Panc1 (cell line): ENCODE data around the gene PKM. TPM values are rescaled to one million over a fixed set of nuclear protein-coding genes. Genes with fewer than 3 reads are reported as not detected.

ENCODE experiments used
- ATAC-seq: fragments of 200-7000 bp; cut with Tn5 transposase; 2 replicates; pipeline ENCODE4 v1.9.1; 2020; ENCODE audit warnings: mild to moderate bottlenecking, moderate library complexity
- BruUV-seq: library from RNA; stranded (reverse); fragments of 400-500 nt; replicated peaks from 2 replicates; lab custom pipeline; 2021; lab: Mats Ljungman, UMichigan
- CTCF ChIA-PET: fragments of 300-600 bp; sonication (Branson Sonifier 250); formaldehyde crosslinking; loops from one replicate; lab custom pipeline; 2022; ENCODE audit warnings: antibody characterized with exemption; lab: Charles Lee
- POLR2A ChIA-PET: fragments of 300-600 bp; sonication (Branson Sonifier 250); formaldehyde crosslinking; loops from one replicate; lab custom pipeline; 2022; ENCODE audit warnings: antibody characterized with exemption; lab: Charles Lee
- DNase-seq: peaks from one replicate; pipeline ENCODE4 v3.0.0-alpha.2; 2010; ENCODE audit warnings: low read depth, low spot score
- H3K27ac ChIP-seq: 2 replicates; pipeline ENCODE4 v1.5.1; 2011; ENCODE audit warnings: mild to moderate bottlenecking, low read length, inconsistent platforms
- H3K27me3 ChIP-seq: fragments of 200-500 bp; sonication (Bioruptor generic); 2 replicates; pipeline ENCODE4 v1.6.0; 2014; ENCODE audit warnings: low read length, inconsistent platforms; ENCODE audit not compliant: control insufficient read depth, insufficient read depth
- H3K36me3 ChIP-seq: fragments of 200-500 bp; sonication (Bioruptor generic); 2 replicates; pipeline ENCODE4 v1.5.1; 2014; ENCODE audit warnings: inconsistent platforms, mild to moderate bottlenecking, low read length, moderate library complexity; ENCODE audit not compliant: control insufficient read depth, insufficient read depth
- H3K4me1 ChIP-seq: 2 replicates; pipeline ENCODE4 v1.5.1; 2011; ENCODE audit warnings: inconsistent platforms, mild to moderate bottlenecking, low read length, moderate library complexity; ENCODE audit not compliant: control insufficient read depth, insufficient read depth
- H3K4me3 ChIP-seq, 2 experiments: 2 replicates each; pipeline ENCODE4 v1.5.1; 2011 to 2012; ENCODE audit warnings: low read depth in 2 of 2, low read length in 2 of 2, mild to moderate bottlenecking in 2 of 2, inconsistent platforms in 1 of 2, moderate library complexity in 1 of 2
- H3K9me3 ChIP-seq: fragments of 200-500 bp; sonication (Bioruptor generic); 2 replicates; pipeline ENCODE4 v1.5.1; 2014; ENCODE audit warnings: low read depth, mild to moderate bottlenecking, inconsistent platforms, low read length, moderate library complexity; ENCODE audit not compliant: control insufficient read depth, insufficient read depth
- POLR2AphosphoS5 ChIP-seq: IDR thresholded peaks from 2 replicates; pipeline ENCODE4 v1.6.1; 2012; ENCODE audit warnings: mild to moderate bottlenecking, low read depth, low read length, moderate library complexity
- SIN3A ChIP-seq: IDR thresholded peaks from 2 replicates; pipeline ENCODE4 v1.6.1; 2012; ENCODE audit warnings: low read depth, mild to moderate bottlenecking, low read length, moderate library complexity, borderline replicate concordance; ENCODE audit not compliant: insufficient read depth
- TCF7L2 ChIP-seq: IDR thresholded peaks from 2 replicates; pipeline ENCODE4 v1.6.1; 2011; ENCODE audit warnings: mild to moderate bottlenecking, low read depth, low read length, inconsistent platforms
- in situ Hi-C: cut with HindIII; loops from 2 replicates; pipeline ENCODE4 v1.10.0; 2016; ENCODE audit warnings: low sequenced_read_pairs, low pct_unique_long_range_greater_than_20kb
- intact Hi-C: fragments of 100-400 bp; cut with micrococcal nuclease; formaldehyde crosslinking; loops from one replicate; pipeline ENCODE4 v1.10.0; 2022; ENCODE audit not compliant: unreplicated experiment
- total RNA-seq: library from RNA; stranded (reverse); gene quantifications from one replicate; pipeline ENCODE4 v1.2.1, GENCODE V29; 2021; ENCODE audit not compliant: unreplicated experiment
- TF ChIP-seq, protein P1 (sequence below): fragments of 450-650 bp; IDR thresholded peaks from 2 replicates; pipeline ENCODE4 v1.5.1; 2017; ENCODE audit warnings: mild to moderate bottlenecking
- TF ChIP-seq, protein P2 (sequence below), 2 experiments: IDR thresholded peaks; 2 replicates each; pipeline ENCODE4 v1.6.1; 2011 to 2012; ENCODE audit warnings: low read depth in 2 of 2, control low read depth in 1 of 2, low read length in 1 of 2, mild to moderate bottlenecking in 1 of 2, moderate library complexity in 1 of 2; ENCODE audit not compliant: insufficient read depth in 1 of 2

PKM gene
- total RNA-seq, 1 experiment from 2014 or later, result 1,590 TPM

DNA sequence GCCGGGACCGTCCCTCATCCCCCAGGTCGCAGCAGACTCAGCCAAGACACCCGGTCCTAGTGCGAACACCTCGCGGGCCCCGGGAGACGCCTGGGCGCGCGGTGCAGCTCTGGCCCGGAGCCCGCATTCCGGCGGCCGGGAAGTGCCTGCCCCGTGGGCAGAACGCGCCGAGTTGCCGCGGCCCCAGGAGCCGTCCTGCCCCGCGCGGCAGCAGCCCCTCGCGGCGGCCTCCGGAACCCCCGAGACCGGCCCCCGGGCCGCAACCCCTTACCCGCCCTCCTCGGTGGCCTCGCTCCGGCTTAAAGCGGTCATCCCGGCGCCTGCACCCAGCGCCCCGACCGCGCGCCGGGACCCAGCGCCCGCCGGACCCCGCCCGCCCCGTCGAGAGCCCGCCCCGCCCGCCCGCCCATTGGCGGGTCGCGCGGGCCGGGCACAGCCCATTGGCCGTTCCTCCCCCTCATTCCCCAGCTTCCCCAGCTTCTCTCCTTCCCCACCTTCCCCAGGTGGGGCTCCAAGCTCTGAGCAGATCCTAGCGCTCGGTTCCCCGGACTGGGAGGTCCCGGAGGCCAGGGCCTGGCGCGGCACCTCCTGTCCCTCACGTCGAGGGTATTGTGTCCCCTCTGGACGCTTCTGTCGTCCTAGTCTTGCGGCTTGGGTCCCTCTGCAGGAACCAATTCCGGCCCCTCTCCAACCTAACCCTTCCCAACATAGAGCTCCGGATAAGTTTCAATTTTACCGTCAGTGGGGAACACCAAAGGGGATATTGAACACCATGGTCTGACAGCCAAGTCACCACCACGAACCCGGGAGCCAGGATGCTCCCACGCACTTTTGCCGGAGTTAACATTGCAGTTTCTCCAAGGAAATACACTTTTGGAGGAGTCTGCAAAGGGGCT lies 33.3 kb downstream of the PKM start, which contains the start of gene GRAMD2A:
Gene GRAMD2A (minus strand): TSS at position 328 of the 896 bp plus-strand sequence.
- DNase-seq (no peak), ATAC-seq (peak; percentile 83)
- H3K27ac ChIP-seq, result peak within 1 kb of the TSS; percentile 65
- peaks cover 31% of the 10 kb centered on the region for H3K4me1 ChIP-seq
- peak within 1 kb of the TSS; percentile 48 to 53 for H3K4me3 ChIP-seq
- H3K9me3 ChIP-seq, result no peaks in the 10 kb centered on the region
- H3K27me3 ChIP-seq, result no peaks in the 10 kb centered on the region
- TF ChIP-seq SIN3A (peak; percentile 55; the same call in 1 of the 2 replicates), POLR2AphosphoS5 (peak; percentile 63; the same call in 1 of the 2 replicates), TCF7L2 (no peak)
- TF ChIP-seq, protein P1, sequence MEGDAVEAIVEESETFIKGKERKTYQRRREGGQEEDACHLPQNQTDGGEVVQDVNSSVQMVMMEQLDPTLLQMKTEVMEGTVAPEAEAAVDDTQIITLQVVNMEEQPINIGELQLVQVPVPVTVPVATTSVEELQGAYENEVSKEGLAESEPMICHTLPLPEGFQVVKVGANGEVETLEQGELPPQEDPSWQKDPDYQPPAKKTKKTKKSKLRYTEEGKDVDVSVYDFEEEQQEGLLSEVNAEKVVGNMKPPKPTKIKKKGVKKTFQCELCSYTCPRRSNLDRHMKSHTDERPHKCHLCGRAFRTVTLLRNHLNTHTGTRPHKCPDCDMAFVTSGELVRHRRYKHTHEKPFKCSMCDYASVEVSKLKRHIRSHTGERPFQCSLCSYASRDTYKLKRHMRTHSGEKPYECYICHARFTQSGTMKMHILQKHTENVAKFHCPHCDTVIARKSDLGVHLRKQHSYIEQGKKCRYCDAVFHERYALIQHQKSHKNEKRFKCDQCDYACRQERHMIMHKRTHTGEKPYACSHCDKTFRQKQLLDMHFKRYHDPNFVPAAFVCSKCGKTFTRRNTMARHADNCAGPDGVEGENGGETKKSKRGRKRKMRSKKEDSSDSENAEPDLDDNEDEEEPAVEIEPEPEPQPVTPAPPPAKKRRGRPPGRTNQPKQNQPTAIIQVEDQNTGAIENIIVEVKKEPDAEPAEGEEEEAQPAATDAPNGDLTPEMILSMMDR, result no peak
- TF ChIP-seq, protein P2, sequence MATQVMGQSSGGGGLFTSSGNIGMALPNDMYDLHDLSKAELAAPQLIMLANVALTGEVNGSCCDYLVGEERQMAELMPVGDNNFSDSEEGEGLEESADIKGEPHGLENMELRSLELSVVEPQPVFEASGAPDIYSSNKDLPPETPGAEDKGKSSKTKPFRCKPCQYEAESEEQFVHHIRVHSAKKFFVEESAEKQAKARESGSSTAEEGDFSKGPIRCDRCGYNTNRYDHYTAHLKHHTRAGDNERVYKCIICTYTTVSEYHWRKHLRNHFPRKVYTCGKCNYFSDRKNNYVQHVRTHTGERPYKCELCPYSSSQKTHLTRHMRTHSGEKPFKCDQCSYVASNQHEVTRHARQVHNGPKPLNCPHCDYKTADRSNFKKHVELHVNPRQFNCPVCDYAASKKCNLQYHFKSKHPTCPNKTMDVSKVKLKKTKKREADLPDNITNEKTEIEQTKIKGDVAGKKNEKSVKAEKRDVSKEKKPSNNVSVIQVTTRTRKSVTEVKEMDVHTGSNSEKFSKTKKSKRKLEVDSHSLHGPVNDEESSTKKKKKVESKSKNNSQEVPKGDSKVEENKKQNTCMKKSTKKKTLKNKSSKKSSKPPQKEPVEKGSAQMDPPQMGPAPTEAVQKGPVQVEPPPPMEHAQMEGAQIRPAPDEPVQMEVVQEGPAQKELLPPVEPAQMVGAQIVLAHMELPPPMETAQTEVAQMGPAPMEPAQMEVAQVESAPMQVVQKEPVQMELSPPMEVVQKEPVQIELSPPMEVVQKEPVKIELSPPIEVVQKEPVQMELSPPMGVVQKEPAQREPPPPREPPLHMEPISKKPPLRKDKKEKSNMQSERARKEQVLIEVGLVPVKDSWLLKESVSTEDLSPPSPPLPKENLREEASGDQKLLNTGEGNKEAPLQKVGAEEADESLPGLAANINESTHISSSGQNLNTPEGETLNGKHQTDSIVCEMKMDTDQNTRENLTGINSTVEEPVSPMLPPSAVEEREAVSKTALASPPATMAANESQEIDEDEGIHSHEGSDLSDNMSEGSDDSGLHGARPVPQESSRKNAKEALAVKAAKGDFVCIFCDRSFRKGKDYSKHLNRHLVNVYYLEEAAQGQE (IDR thresholded peaks at IDR 0.05; ENCODE audit: insufficient read depth in 1 of 2, low read depth in 2 of 2, low read length in 1 of 2), result no peak
- intact Hi-C loops (no loop called here), in situ Hi-C loops (no loop called here)
- peaks cover 29% of the 10 kb centered on the region for H3K36me3 ChIP-seq
- ChIA-PET POLR2A (no interaction called here), CTCF (no interaction called here)
- BruUV-seq, result no TSS peak

DNA sequence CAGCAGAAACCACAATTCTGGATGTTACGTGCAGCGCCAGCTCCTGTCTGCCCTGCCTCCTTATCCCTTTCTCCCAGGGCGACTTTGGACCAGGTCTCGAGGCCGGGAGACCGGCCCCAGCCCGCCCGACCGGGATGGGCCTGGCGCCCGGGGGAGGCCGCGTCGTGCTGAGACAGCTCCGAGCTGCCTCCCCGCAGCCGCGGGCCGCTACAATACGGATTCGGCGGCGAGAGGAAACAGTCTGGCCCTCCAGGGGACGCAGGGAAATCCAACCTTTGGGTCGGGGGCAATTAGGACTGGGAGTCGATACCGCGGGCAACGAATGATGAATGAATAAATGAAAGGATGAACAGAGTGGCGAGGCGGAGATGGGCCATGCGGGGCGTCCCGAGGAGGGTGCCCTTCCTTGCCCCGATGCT lies 33.9 kb downstream of the PKM start:
- peak; percentile 3 for ATAC-seq
- in situ Hi-C loops (no loop called here), intact Hi-C loops (no loop called here)
- POLR2A ChIA-PET, result no interaction called here
- Histone ChIP-seq H3K4me3 (peak overlapping the region; percentile 48 to 53), H3K27me3 (no peaks in the 10 kb centered on the region), H3K9me3 (no peaks in the 10 kb centered on the region), H3K36me3 (peaks cover 25% of the 10 kb centered on the region), H3K27ac (peak overlapping the region; percentile 63), H3K4me1 (peaks cover 27% of the 10 kb centered on the region)
- BruUV-seq, result no TSS peak
- DNase-seq, result no peak
- CTCF ChIA-PET, result no interaction called here
- TF ChIP-seq TCF7L2, result no peak
- TF ChIP-seq POLR2AphosphoS5, result no peak
- TF ChIP-seq, protein P2 (IDR thresholded peaks at IDR 0.05; ENCODE audit: insufficient read depth in 1 of 2, low read depth in 2 of 2, low read length in 1 of 2), result no peak
- no peak for TF ChIP-seq SIN3A
- TF ChIP-seq, protein P1, result no peak
